Tibial nerve (tissue), 4 donors: ENCODE data around the gene SLC38A4.

Experiments
- CTCF ChIP-seq, 5 experiments: fragments of 200-600 bp in 3 of 5; fragments of 450-650 bp in 2 of 5; sonication (generic) in 3 of 5; IDR thresholded peaks; one replicate each; pipeline ENCODE4 v1.5.1; 2016 to 2019; ENCODE audit warnings: antibody characterized with exemption in 5 of 5, mild to moderate bottlenecking in 3 of 5, moderate library complexity in 2 of 5
- EP300 ChIP-seq, 2 donors: sonication (generic); formaldehyde crosslinking; IDR thresholded peaks; one replicate each; pipeline ENCODE4 v1.6.1; 2017; ENCODE audit warnings: antibody characterized with exemption in 2 of 2, mild to moderate bottlenecking in 1 of 2
- POLR2A ChIP-seq, 2 donors: fragments of 450-650 bp; IDR thresholded peaks; one replicate each; pipeline ENCODE4 v1.6.1; 2017; ENCODE audit warnings: antibody characterized with exemption in 2 of 2, mild to moderate bottlenecking in 2 of 2, moderate library complexity in 2 of 2

DNA sequence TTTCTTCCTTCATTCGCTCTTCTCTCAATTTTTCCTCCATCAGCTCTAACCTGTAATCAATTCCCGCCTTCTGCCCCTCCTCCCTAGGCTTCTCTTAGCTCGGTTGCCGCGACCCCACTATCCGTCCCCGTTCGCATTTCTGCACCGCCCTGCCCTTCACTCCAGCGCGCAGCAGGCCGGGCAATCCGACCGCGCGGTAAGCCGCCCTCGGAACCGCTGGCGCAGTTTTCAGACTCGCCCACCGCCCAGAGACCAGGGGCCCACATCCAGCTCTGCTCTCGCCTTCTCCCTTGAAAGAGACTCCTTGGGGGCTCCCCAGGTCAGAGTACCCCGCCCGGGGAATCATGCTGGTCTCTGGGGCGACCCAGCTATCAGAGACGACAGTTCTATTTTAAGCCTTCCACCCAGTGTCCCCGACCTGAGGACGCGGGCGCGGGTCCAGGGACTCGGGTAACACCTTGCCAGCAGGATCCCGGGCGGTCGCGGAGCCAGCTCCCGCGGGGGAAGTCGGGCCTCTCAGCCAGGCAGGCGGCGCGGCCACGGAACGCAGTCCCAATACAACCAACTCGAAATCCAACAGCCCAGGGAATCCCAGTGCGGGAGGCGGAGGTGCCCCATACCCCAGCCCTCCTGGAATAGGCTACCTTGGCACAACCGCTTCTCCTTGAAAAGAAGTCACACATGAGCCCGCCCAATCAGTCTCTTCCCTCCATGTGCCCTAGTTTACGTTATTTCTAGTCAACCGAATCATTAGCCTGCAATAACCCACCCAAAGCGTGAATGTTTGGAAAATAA is 5.7 kb upstream of the SLC38A4 start:
- no peak for TF ChIP-seq CTCF (IDR thresholded peaks at IDR 0.05)
- TF ChIP-seq POLR2A (IDR thresholded peaks at IDR 0.05): no peak
- TF ChIP-seq EP300 (IDR thresholded peaks at IDR 0.05): no peak
